ENCODE results near the gene ZNF593. TPM values are rescaled to one million over a fixed set of nuclear protein-coding genes. Genes with fewer than 3 reads are reported as not detected.

The ZNF593 gene
- total RNA-seq, 1 experiment from 2014 or later, result 165 TPM

- H3K9me2 ChIP-seq (replicated peaks; ENCODE audit: low read length), result no peaks in the 10 kb centered on the region
- H3K4me2 ChIP-seq (ENCODE audit: low read length), result no peak overlapping the region
- no peaks in the 10 kb centered on the region for H3K79me2 ChIP-seq (ENCODE audit: low read length)
- peaks cover 7% of the 10 kb centered on the region; the same call in 1 of the 2 replicates for H3K36me3 ChIP-seq (ENCODE audit: low read depth, low read length)
- TF ChIP-seq, protein P1, sequence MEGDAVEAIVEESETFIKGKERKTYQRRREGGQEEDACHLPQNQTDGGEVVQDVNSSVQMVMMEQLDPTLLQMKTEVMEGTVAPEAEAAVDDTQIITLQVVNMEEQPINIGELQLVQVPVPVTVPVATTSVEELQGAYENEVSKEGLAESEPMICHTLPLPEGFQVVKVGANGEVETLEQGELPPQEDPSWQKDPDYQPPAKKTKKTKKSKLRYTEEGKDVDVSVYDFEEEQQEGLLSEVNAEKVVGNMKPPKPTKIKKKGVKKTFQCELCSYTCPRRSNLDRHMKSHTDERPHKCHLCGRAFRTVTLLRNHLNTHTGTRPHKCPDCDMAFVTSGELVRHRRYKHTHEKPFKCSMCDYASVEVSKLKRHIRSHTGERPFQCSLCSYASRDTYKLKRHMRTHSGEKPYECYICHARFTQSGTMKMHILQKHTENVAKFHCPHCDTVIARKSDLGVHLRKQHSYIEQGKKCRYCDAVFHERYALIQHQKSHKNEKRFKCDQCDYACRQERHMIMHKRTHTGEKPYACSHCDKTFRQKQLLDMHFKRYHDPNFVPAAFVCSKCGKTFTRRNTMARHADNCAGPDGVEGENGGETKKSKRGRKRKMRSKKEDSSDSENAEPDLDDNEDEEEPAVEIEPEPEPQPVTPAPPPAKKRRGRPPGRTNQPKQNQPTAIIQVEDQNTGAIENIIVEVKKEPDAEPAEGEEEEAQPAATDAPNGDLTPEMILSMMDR (conservative IDR thresholded peaks at IDR 0.05; ENCODE audit: low read depth, low read length), result no peak
- TF ChIP-seq EZH2 (IDR thresholded peaks at IDR 0.05; ENCODE audit: low read length, unreplicated experiment), result no peak
- TSS peak; percentile 48 for BruUV-seq (replicated peaks)
- POLR2A ChIA-PET (ENCODE audit: unreplicated experiment), result no interaction called here
- H4K20me1 ChIP-seq (ENCODE audit: low read length), result no peaks in the 10 kb centered on the region
- no peaks in the 10 kb centered on the region for H3K4me1 ChIP-seq (ENCODE audit: insufficient read depth, low read length)
- no peak overlapping the region for H3K9ac ChIP-seq (ENCODE audit: low read length)
- no peak overlapping the region for H2AFZ ChIP-seq (ENCODE audit: low read length)
- H3K4me3 ChIP-seq (ENCODE audit: low read length), result no peak overlapping the region
- DNase-seq, result no peak
- intact Hi-C loops (cut with micrococcal nuclease), result no loop called here
- no peak overlapping the region for H3K27ac ChIP-seq (ENCODE audit: low read length)
- CTCF ChIA-PET, result interaction anchor here (0.6 kb wide), 2 partner anchors 578 to 1549 kb away, joined by 3 to 7 read pairs; no protein-coding TSS in a partner anchor
- no peaks in the 10 kb centered on the region for H3F3A ChIP-seq (ENCODE audit: low read length, unreplicated experiment)
- H3K27me3 ChIP-seq (ENCODE audit: low read length), result no peaks in the 10 kb centered on the region
- no peak for ATAC-seq
- no peaks in the 10 kb centered on the region for H3K9me3 ChIP-seq (ENCODE audit: low read length)
Observed at GRCh38 chr1:26189331-26189730, 19.6 kb downstream of the ZNF593 start.

- no peak for ATAC-seq
Observed at GRCh38 chr1:26189751-26190275, 20.1 kb downstream of the ZNF593 start.

DNA sequence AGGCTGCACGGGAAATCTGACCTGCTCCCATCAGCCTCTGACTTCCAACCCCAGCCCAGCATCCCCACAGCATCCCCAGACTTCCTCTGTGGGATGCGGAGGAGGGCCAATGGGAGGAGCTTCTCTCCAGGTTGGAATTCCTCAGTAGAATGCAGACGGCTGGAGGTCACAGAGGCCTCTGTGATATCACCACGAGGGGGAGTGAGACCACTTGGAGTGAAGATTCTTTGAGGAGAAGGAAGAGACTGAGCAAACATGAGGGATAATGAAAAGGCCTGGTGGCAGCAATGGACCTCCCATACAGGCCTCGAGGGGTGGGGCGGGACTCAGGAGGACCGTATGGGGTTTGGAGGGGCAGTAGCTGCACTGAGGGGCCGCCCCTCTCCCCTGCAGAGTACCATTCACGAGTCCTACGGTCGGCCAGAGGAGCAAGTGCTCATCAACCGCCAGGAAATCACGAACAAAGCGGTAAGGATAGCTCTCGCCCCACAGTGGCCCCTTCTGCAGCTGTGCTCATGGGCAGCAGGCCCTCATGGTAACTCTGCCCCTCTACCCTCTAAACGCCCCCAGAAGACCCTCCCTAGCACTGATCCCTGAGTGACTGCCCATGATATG, 20.8 kb downstream of the ZNF593 start, which contains the start of gene CATSPER4:
CATSPER4 (plus strand) TSS at position 230 of the 615 bp plus-strand sequence; CDS start at position 256, 26 bp downstream.
- POLR2A ChIA-PET (ENCODE audit: unreplicated experiment), result no interaction called here
- Histone ChIP-seq H3K27ac (ENCODE audit: low read length) (no peak within 1 kb of the TSS), H3K9ac (ENCODE audit: low read length) (no peak within 1 kb of the TSS), H3K4me3 (ENCODE audit: low read length) (no peak within 1 kb of the TSS), H3K4me2 (ENCODE audit: low read length) (no peak within 1 kb of the TSS), H3K27me3 (ENCODE audit: low read length) (no peaks in the 10 kb centered on the region), H2AFZ (ENCODE audit: low read length) (no peak within 1 kb of the TSS), H3K9me2 (replicated peaks; ENCODE audit: low read length) (no peaks in the 10 kb centered on the region), H3F3A (ENCODE audit: low read length, unreplicated experiment) (no peaks in the 10 kb centered on the region), H3K4me1 (ENCODE audit: insufficient read depth, low read length) (no peaks in the 10 kb centered on the region), H3K9me3 (ENCODE audit: low read length) (no peaks in the 10 kb centered on the region), H3K36me3 (ENCODE audit: low read depth, low read length) (peaks cover 7% of the 10 kb centered on the region; the same call in 1 of the 2 replicates), H3K79me2 (ENCODE audit: low read length) (no peaks in the 10 kb centered on the region), H4K20me1 (ENCODE audit: low read length) (no peaks in the 10 kb centered on the region)
- no peak for DNase-seq
- TF ChIP-seq, protein P1 (conservative IDR thresholded peaks at IDR 0.05; ENCODE audit: low read depth, low read length), result no peak
- no peak for TF ChIP-seq EZH2phosphoT487 (IDR thresholded peaks at IDR 0.05; ENCODE audit: borderline replicate concordance, low read length)
- TF ChIP-seq EZH2 (IDR thresholded peaks at IDR 0.05; ENCODE audit: low read length, unreplicated experiment), result no peak
- no peak for ATAC-seq
- CTCF ChIA-PET, result interaction anchor here (1.0 kb wide), 1 partner anchor 44 kb away, joined by 4 read pairs; the partner anchor contains the start of gene CEP85
- intact Hi-C loops (cut with micrococcal nuclease), result no loop called here
- no TSS peak for BruUV-seq (replicated peaks)

More at GRCh38 chr1:26189751-26190275, 20.1 kb downstream of the ZNF593 start:
- H3K4me2 ChIP-seq (ENCODE audit: low read length), result no peak overlapping the region
- H3K4me1 ChIP-seq (ENCODE audit: insufficient read depth, low read length), result no peaks in the 10 kb centered on the region
- no peaks in the 10 kb centered on the region for H3K9me3 ChIP-seq (ENCODE audit: low read length)
- TF ChIP-seq, protein P1 (conservative IDR thresholded peaks at IDR 0.05; ENCODE audit: low read depth, low read length), result 0 out of 2 replicates have a peak, but pooled peaks have one; percentile 15
- TF ChIP-seq EZH2 (IDR thresholded peaks at IDR 0.05; ENCODE audit: low read length, unreplicated experiment), result no peak
- intact Hi-C loops (cut with micrococcal nuclease), result no loop called here
- no peaks in the 10 kb centered on the region for H3F3A ChIP-seq (ENCODE audit: low read length, unreplicated experiment)
- no TSS peak for BruUV-seq (replicated peaks)
- no peak for DNase-seq
- H3K27me3 ChIP-seq (ENCODE audit: low read length), result no peaks in the 10 kb centered on the region
- no peaks in the 10 kb centered on the region for H3K9me2 ChIP-seq (replicated peaks; ENCODE audit: low read length)
- no peaks in the 10 kb centered on the region for H4K20me1 ChIP-seq (ENCODE audit: low read length)
- H3K27ac ChIP-seq (ENCODE audit: low read length), result no peak overlapping the region
- POLR2A ChIA-PET (ENCODE audit: unreplicated experiment), result no interaction called here
- CTCF ChIA-PET, result interaction anchor here (0.6 to 1.0 kb wide), 3 partner anchors 44 to 1550 kb away, joined by 3 to 7 read pairs (median 4); partner anchors contain the start of gene CEP85
- no peak overlapping the region for H2AFZ ChIP-seq (ENCODE audit: low read length)
- H3K79me2 ChIP-seq (ENCODE audit: low read length), result no peaks in the 10 kb centered on the region
- no peak overlapping the region for H3K9ac ChIP-seq (ENCODE audit: low read length)
- no peak overlapping the region for H3K4me3 ChIP-seq (ENCODE audit: low read length)
- H3K36me3 ChIP-seq (ENCODE audit: low read depth, low read length), result peaks cover 7% of the 10 kb centered on the region; the same call in 1 of the 2 replicates

Measured in PC-3 (cell line).